ENCODE measurements around the gene WDR93. TPM values are rescaled to one million over a fixed set of nuclear protein-coding genes. Genes with fewer than 3 reads are reported as not detected.

The WDR93 gene
- total RNA-seq, 1 experiment from 2014 or later = not detected

DNA sequence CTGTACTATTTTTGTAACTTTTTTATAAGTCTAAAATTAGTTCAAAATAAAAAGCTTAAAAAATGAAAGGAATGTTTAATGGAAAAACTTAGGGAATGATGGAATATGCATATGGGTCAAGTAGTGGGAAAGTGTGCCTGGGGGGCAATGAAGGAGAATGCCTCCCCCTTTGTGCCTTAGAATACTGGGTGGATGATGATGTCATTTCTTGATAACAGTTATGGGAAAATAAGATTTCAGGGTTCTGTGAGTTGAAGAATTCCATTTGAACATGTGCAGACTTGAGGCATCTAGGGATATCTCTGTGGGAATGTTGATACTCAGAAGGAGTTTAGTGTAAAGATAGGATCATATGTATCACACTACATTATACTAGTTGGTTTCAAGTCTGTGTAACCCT lies 13.8 kb downstream of the WDR93 start:
- no peaks in the 10 kb centered on the region for H4K20me1 ChIP-seq (ENCODE audit: control insufficient read depth, insufficient read depth, insufficient read length)
- peaks cover 11% of the 10 kb centered on the region for H3K27me3 Mint-ChIP-seq (ENCODE audit: low read depth)
- H3K9me3 Mint-ChIP-seq = no peaks in the 10 kb centered on the region
- H3K79me2 ChIP-seq (ENCODE audit: insufficient read depth, low read length) = no peaks in the 10 kb centered on the region
- H3K9me3 ChIP-seq (ENCODE audit: control insufficient read depth, low read depth, low read length) = no peaks in the 10 kb centered on the region
- H3K27ac Mint-ChIP-seq = no peak overlapping the region
- no peak overlapping the region for H4K5ac ChIP-seq (ENCODE audit: insufficient read length, low read depth, low read length)
- H3K18ac ChIP-seq (ENCODE audit: insufficient read length, low read depth, low read length) = no peak overlapping the region
- no peak overlapping the region for H4K91ac ChIP-seq (ENCODE audit: insufficient read length, low read depth, low read length)
- no peak overlapping the region for H3K27ac ChIP-seq (ENCODE audit: insufficient read length, low read depth, low read length)
- no peak overlapping the region for H2BK20ac ChIP-seq (ENCODE audit: low read depth, low read length, poor library complexity, severe bottlenecking)
- H3K56ac ChIP-seq (ENCODE audit: insufficient read length, low read depth, low read length) = no peak overlapping the region
- H3K23ac ChIP-seq (ENCODE audit: insufficient read length, low read depth, low read length) = no peak overlapping the region
- H3K23me2 ChIP-seq (ENCODE audit: insufficient read length, low read depth, low read length, poor library complexity, severe bottlenecking) = no peaks in the 10 kb centered on the region
- no peak overlapping the region for H2BK5ac ChIP-seq (ENCODE audit: insufficient read length, low read length)
- H2AFZ ChIP-seq (ENCODE audit: low read length) = no peak overlapping the region
- H2BK12ac ChIP-seq (ENCODE audit: insufficient read length, low read depth, low read length) = no peak overlapping the region
- H3K27me3 ChIP-seq (ENCODE audit: insufficient read depth, low read length) = no peaks in the 10 kb centered on the region
- DNase-seq = no peak
- no peak overlapping the region for H3K4me2 ChIP-seq (ENCODE audit: insufficient read depth, insufficient read length, low read length)
- TF ChIP-seq, protein P1, sequence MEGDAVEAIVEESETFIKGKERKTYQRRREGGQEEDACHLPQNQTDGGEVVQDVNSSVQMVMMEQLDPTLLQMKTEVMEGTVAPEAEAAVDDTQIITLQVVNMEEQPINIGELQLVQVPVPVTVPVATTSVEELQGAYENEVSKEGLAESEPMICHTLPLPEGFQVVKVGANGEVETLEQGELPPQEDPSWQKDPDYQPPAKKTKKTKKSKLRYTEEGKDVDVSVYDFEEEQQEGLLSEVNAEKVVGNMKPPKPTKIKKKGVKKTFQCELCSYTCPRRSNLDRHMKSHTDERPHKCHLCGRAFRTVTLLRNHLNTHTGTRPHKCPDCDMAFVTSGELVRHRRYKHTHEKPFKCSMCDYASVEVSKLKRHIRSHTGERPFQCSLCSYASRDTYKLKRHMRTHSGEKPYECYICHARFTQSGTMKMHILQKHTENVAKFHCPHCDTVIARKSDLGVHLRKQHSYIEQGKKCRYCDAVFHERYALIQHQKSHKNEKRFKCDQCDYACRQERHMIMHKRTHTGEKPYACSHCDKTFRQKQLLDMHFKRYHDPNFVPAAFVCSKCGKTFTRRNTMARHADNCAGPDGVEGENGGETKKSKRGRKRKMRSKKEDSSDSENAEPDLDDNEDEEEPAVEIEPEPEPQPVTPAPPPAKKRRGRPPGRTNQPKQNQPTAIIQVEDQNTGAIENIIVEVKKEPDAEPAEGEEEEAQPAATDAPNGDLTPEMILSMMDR (conservative IDR thresholded peaks at IDR 0.05) = no peak
- no peak overlapping the region for H3K9ac ChIP-seq (ENCODE audit: extremely low read depth, insufficient read length, low read length)
- H2AK5ac ChIP-seq (ENCODE audit: insufficient read length, low read length) = no peak overlapping the region
- H3K4ac ChIP-seq (ENCODE audit: low read depth, low read length) = no peak overlapping the region
- no peaks in the 10 kb centered on the region for H3K4me1 ChIP-seq (ENCODE audit: insufficient read depth, low read length)
- H2BK120ac ChIP-seq (ENCODE audit: low read depth, low read length, poor library complexity, severe bottlenecking) = no peak overlapping the region
- no peaks in the 10 kb centered on the region for H3K4me1 Mint-ChIP-seq
- no peak overlapping the region for H3K14ac ChIP-seq (ENCODE audit: insufficient read depth, low read length)
- no peak overlapping the region for H3T11ph ChIP-seq (ENCODE audit: low read length)
- no peak overlapping the region for H2BK15ac ChIP-seq (ENCODE audit: low read depth, low read length)
- no peak overlapping the region; a peak in 1 of 5 replicates for H3K4me3 Mint-ChIP-seq
- no peak overlapping the region for H4K8ac ChIP-seq (replicated peaks; ENCODE audit: insufficient read length, low read depth, low read length)
- no peaks in the 10 kb centered on the region for H3K36me3 Mint-ChIP-seq (ENCODE audit: insufficient read depth in 1 of 3, low read depth in 3 of 3)
- H3K79me1 ChIP-seq (ENCODE audit: insufficient read depth, low read depth, low read length, poor library complexity, severe bottlenecking) = no peaks in the 10 kb centered on the region
